HL-60 (cell line): ENCODE measurements around the gene HYAL1.

ENCODE experiments used
- DNase-seq, 2 experiments: peaks; one replicate each; pipeline ENCODE4 v3.0.0-alpha.2; 2010 to 2020; ENCODE audit warnings: low read depth in 1 of 2, low spot score in 1 of 2
- H3K27ac ChIP-seq: fragments of 250-450 bp; sonication (Bioruptor Pico); replicated peaks from 2 replicates; pipeline ENCODE4 v1.5.1; 2020; ENCODE audit warnings: mild to moderate bottlenecking, moderate library complexity
- H3K27me3 ChIP-seq: fragments of 250-450 bp; sonication (Bioruptor Pico); 2 replicates; pipeline ENCODE4 v1.5.1; 2021; ENCODE audit warnings: mild to moderate bottlenecking, moderate library complexity; ENCODE audit not compliant: insufficient read depth, poor library complexity, severe bottlenecking
- H3K4me3 ChIP-seq: replicated peaks from 2 replicates; pipeline ENCODE4 v1.5.1; 2011; ENCODE audit warnings: mild to moderate bottlenecking, control low read depth, low read length; ENCODE audit not compliant: insufficient read depth
- CTCF ChIP-seq: IDR thresholded peaks from one replicate; pipeline ENCODE4 v1.5.1; 2011; ENCODE audit warnings: low read length, control low read depth, inconsistent platforms; ENCODE audit not compliant: insufficient read depth
- GABPA ChIP-seq: IDR thresholded peaks from 2 replicates; pipeline ENCODE4 v1.6.1; 2012; ENCODE audit warnings: low read depth
- POLR2AphosphoS5 ChIP-seq: IDR thresholded peaks from 2 replicates; pipeline ENCODE4 v1.6.1; 2012; ENCODE audit warnings: low read depth
- REST ChIP-seq: IDR thresholded peaks from 2 replicates; pipeline ENCODE4 v1.6.1; 2012; ENCODE audit warnings: low read depth; ENCODE audit not compliant: insufficient replicate concordance
- SPI1 ChIP-seq: IDR thresholded peaks from 2 replicates; pipeline ENCODE4 v1.6.1; 2012; ENCODE audit warnings: low read depth, mild to moderate bottlenecking, borderline replicate concordance

The HYAL1 gene

GRCh38 chr3:50298836-50299637 lies 4.3 kb downstream of the HYAL1 start, which contains the start of the genes HYAL3 and NAA80:
Gene HYAL3, minus strand, starts transcription at chr3:50299405. Its CDS starts 3,803 bp downstream, at chr3:50295602.
Gene NAA80, minus strand, starts transcription at chr3:50299405. Its CDS starts 1,942 bp downstream, at chr3:50297463.
- TF ChIP-seq POLR2AphosphoS5 (peak; percentile 55; the same call in 1 of the 2 replicates), REST (no peak), SPI1 (peak; percentile 53; the same call in 1 of the 2 replicates)
- peak; percentile 100 for DNase-seq
- peak within 1 kb of the TSS; percentile 69 for H3K4me3 ChIP-seq
- no peaks in the 10 kb centered on the region for H3K27me3 ChIP-seq
- H3K27ac ChIP-seq, result peak within 1 kb of the TSS; percentile 89

GRCh38 chr3:50297896-50298725 lies 5.3 kb downstream of the HYAL1 start:
- DNase-seq, result peak in 1 of 2 experiments; percentile 65
- Histone ChIP-seq H3K27me3 (no peaks in the 10 kb centered on the region), H3K27ac (peak overlapping the region; percentile 87), H3K4me3 (peak overlapping the region; percentile 69)
- no peak for TF ChIP-seq POLR2AphosphoS5

- no peaks in the 10 kb centered on the region for H3K27me3 ChIP-seq
- TF ChIP-seq REST (no peak), CTCF (no peak), POLR2AphosphoS5 (no peak), SPI1 (no peak), GABPA (no peak)
- no peak overlapping the region for H3K4me3 ChIP-seq
- peak overlapping the region; percentile 87 for H3K27ac ChIP-seq
- DNase-seq, result no peak
Measured at GRCh38 chr3:50297384-50297775, 6.0 kb downstream of the HYAL1 start.

GRCh38 chr3:50296721-50297383 lies 6.5 kb downstream of the HYAL1 start:
- no peak for TF ChIP-seq POLR2AphosphoS5
- no peak for TF ChIP-seq SPI1
- TF ChIP-seq GABPA, result no peak
- TF ChIP-seq CTCF, result no peak
- TF ChIP-seq REST, result no peak
- DNase-seq, result no peak
- H3K27me3 ChIP-seq, result no peaks in the 10 kb centered on the region
- no peak overlapping the region for H3K27ac ChIP-seq
- no peak overlapping the region for H3K4me3 ChIP-seq
